SK-N-SH (cell line): ENCODE data around the gene NIT2. TPM values are rescaled to one million over a fixed set of nuclear protein-coding genes. Genes with fewer than 3 reads are reported as not detected.

Experiments
- CTCF ChIA-PET: fragments of 300-600, 350-600 bp; formaldehyde crosslinking; extraction: SDS; loops from one replicate; lab custom pipeline; 2021; lab: Yijun Ruan, JAX
- POLR2A ChIA-PET: fragments of 350-600 bp; sonication (Branson Sonifier 250); formaldehyde crosslinking; extraction: SDS; loops from one replicate; lab custom pipeline; 2020; ENCODE audit warnings: antibody characterized with exemption, inconsistent platforms; lab: Yijun Ruan, JAX
- DNase-seq: peaks from one replicate; pipeline ENCODE4 v3.0.0; 2012
- H2AFZ ChIP-seq: fragments of 200-600 bp; sonication (generic); 2 replicates; pipeline ENCODE4 v1.8.1; 2016; ENCODE audit warnings: antibody characterized with exemption, mild to moderate bottlenecking, low read depth
- H3F3A ChIP-seq: fragments of 200-600 bp; sonication (generic); replicated peaks from 2 replicates; pipeline ENCODE3; 2016; ENCODE audit warnings: antibody characterized with exemption, mild to moderate bottlenecking; ENCODE audit not compliant: insufficient read depth
- H3K27ac ChIP-seq, 2 experiments: fragments of 200-500 bp in 1 of 2; fragments of 200-600 bp in 1 of 2; sonication (Bioruptor generic) in 1 of 2; sonication (generic), shearing (Covaris generic) in 1 of 2; 2 replicates each; pipeline versions ENCODE4 v1.5.1 to v1.6.1; 2014 to 2016; ENCODE audit warnings: low read depth in 2 of 2, inconsistent platforms in 1 of 2, low read length in 1 of 2, mild to moderate bottlenecking in 1 of 2, mixed read lengths in 1 of 2
- H3K27me3 ChIP-seq: fragments of 200-600 bp; sonication (generic), shearing (Covaris generic); 2 replicates; pipeline ENCODE4 v1.6.1; 2016; ENCODE audit warnings: mixed run types; ENCODE audit not compliant: insufficient read depth
- H3K36me3 ChIP-seq, 2 experiments: fragments of 200-500 bp in 1 of 2; fragments of 200-600 bp in 1 of 2; sonication (Bioruptor generic) in 1 of 2; sonication (generic) in 1 of 2; replicated peaks in 1 of 2; 2 replicates each; pipeline versions ENCODE3 to v1.5.1; 2014 to 2016; ENCODE audit warnings: low read length in 1 of 2, mild to moderate bottlenecking in 1 of 2; ENCODE audit not compliant: insufficient read depth in 2 of 2, control insufficient read depth in 1 of 2
- H3K4me1 ChIP-seq, 2 experiments: fragments of 200-500 bp in 1 of 2; fragments of 200-600 bp in 1 of 2; sonication (Bioruptor generic) in 1 of 2; sonication (generic), shearing (Covaris generic) in 1 of 2; 2 replicates each; pipeline versions ENCODE4 v1.5.1 to v1.6.1; 2014 to 2016; ENCODE audit warnings: low read depth in 1 of 2, low read length in 1 of 2, mixed run types in 1 of 2; ENCODE audit not compliant: insufficient read depth in 2 of 2, control insufficient read depth in 1 of 2
- H3K4me2 ChIP-seq: fragments of 200-600 bp; sonication (generic), shearing (Covaris generic); 2 replicates; pipeline ENCODE4 v1.6.1; 2017; ENCODE audit warnings: mixed run types
- H3K4me3 ChIP-seq, 2 experiments: fragments of 200-500 bp in 1 of 2; fragments of 200-600 bp in 1 of 2; sonication (Bioruptor generic) in 1 of 2; sonication (generic), shearing (Covaris generic) in 1 of 2; 2 replicates each; pipeline versions ENCODE4 v1.5.1 to v1.8.1; 2014 to 2016; ENCODE audit warnings: low read depth in 2 of 2, inconsistent platforms in 1 of 2, low read length in 1 of 2, mild to moderate bottlenecking in 1 of 2, mixed read lengths in 1 of 2, moderate library complexity in 1 of 2
- H3K79me2 ChIP-seq: fragments of 200-600 bp; sonication (generic); 2 replicates; pipeline ENCODE4 v1.8.1; 2017; ENCODE audit warnings: mild to moderate bottlenecking; ENCODE audit not compliant: insufficient read depth
- H3K9ac ChIP-seq: fragments of 200-600 bp; sonication (generic); 2 replicates; pipeline ENCODE4 v1.6.1; 2017; ENCODE audit warnings: mixed run types
- H3K9me2 ChIP-seq: fragments of 200-600 bp; sonication (generic); 2 replicates; pipeline ENCODE4 v1.6.1; 2017; ENCODE audit warnings: mixed run types
- H3K9me3 ChIP-seq: fragments of 200-600 bp; sonication (generic); 2 replicates; pipeline ENCODE4 v1.6.1; 2017; ENCODE audit warnings: mixed run types, mild to moderate bottlenecking, moderate library complexity
- H4K20me1 ChIP-seq: fragments of 200-600 bp; sonication (generic); 2 replicates; pipeline ENCODE4 v1.6.1; 2017; ENCODE audit warnings: mild to moderate bottlenecking, mixed run types; ENCODE audit not compliant: insufficient read depth
- EP300 ChIP-seq, 2 experiments: IDR thresholded peaks; 2 replicates each; pipeline versions ENCODE4 v1.4.0 to v1.6.1; 2012; ENCODE audit warnings: borderline replicate concordance in 1 of 2, low read depth in 1 of 2, low read length in 1 of 2
- EZH2phosphoT487 ChIP-seq: fragments of 200-600 bp; sonication (generic); IDR thresholded peaks from 2 replicates; pipeline ENCODE4 v1.6.1; 2017; ENCODE audit warnings: low read depth, mixed run types, mild to moderate bottlenecking, antibody characterized with exemption, moderate library complexity, borderline replicate concordance
- FOXJ3 ChIP-seq: sonication (generic); formaldehyde crosslinking; IDR thresholded peaks from 2 replicates; pipeline ENCODE4 v1.5.1; 2020; ENCODE audit warnings: mild to moderate bottlenecking, missing genetic modification reagents
- GATA2 ChIP-seq: sonication (generic); formaldehyde crosslinking; IDR thresholded peaks from 2 replicates; pipeline ENCODE4 v1.5.0; 2020; ENCODE audit warnings: mild to moderate bottlenecking, missing genetic modification reagents
- JUND ChIP-seq: IDR thresholded peaks from 2 replicates; pipeline ENCODE4 v1.4.0; 2012
- MAX ChIP-seq: IDR thresholded peaks from 2 replicates; pipeline ENCODE4 v1.4.0; 2012; ENCODE audit warnings: low read depth
- NFIC ChIP-seq: IDR thresholded peaks from 2 replicates; pipeline ENCODE4 v1.4.0; 2012; ENCODE audit warnings: borderline replicate concordance
- PBX3 ChIP-seq: IDR thresholded peaks from 2 replicates; pipeline ENCODE4; 2012
- RCOR1 ChIP-seq: fragments of 150-350 bp; IDR thresholded peaks from 2 replicates; pipeline ENCODE4 v1.6.1; 2017; ENCODE audit warnings: antibody characterized with exemption, low read length
- RFX5 ChIP-seq: IDR thresholded peaks from 2 replicates; pipeline ENCODE4 v1.6.1; 2012; ENCODE audit warnings: mild to moderate bottlenecking, improper control_type of control experiment, low read length
- RXRA ChIP-seq: IDR thresholded peaks from 2 replicates; pipeline ENCODE4 v1.4.0; 2012; ENCODE audit warnings: low read depth, mild to moderate bottlenecking, borderline replicate concordance
- SIN3A ChIP-seq: IDR thresholded peaks from 2 replicates; pipeline ENCODE4 v1.6.1; 2012; ENCODE audit warnings: low read depth, mild to moderate bottlenecking, low read length, moderate library complexity, borderline replicate concordance
- TEAD4 ChIP-seq: IDR thresholded peaks from 2 replicates; pipeline ENCODE4 v1.4.0; 2012; ENCODE audit warnings: mild to moderate bottlenecking, borderline replicate concordance; ENCODE audit not compliant: insufficient read depth
- ZBTB33 ChIP-seq: IDR thresholded peaks from 2 replicates; pipeline ENCODE4 v1.4.0; 2012; ENCODE audit warnings: low read depth, borderline replicate concordance
- WGBS: methylation state at CpG from one replicate; pipeline ENCODE4 v1.1.6; 2017; ENCODE audit warnings: low lambda C conversion rate; 5-methylcytosine and 5-hydroxymethylcytosine counted together
- polyA plus RNA-seq, 3 experiments: library from polyadenylated mRNA; depleted of rRNA; stranded (reverse); fragments of >200 nt; gene quantifications; 2 replicates each; pipeline ENCODE4 v1.2.3, GENCODE V29; 2012
- TF ChIP-seq, protein P1 (sequence below): fragments of 150-350 bp; IDR thresholded peaks from 2 replicates; pipeline ENCODE4 v1.6.1; 2016; ENCODE audit warnings: mild to moderate bottlenecking, low read depth, low read length

NIT2 gene
- polyA plus RNA-seq, 1 of the 3 experiments (the other 2 are of a cell fraction): 28.6 TPM

GRCh38 chr3:100389025-100389424 lies 54.5 kb downstream of the NIT2 start:
- no peak overlapping the region for H2AFZ ChIP-seq
- POLR2A ChIA-PET: no interaction called here
- no peak for DNase-seq
- peaks cover 99% of the 10 kb centered on the region for H3K79me2 ChIP-seq
- TF ChIP-seq RXRA: no peak
- no peak for TF ChIP-seq RFX5
- no peak for TF ChIP-seq TEAD4
- TF ChIP-seq, all 33 proteins: peak for 0
- H3F3A ChIP-seq: peaks cover 14% of the 10 kb centered on the region
- H3K36me3 ChIP-seq: peaks cover 30 to 46% of the 10 kb centered on the region in 2 experiments
- no peak overlapping the region for H3K4me2 ChIP-seq
- H3K4me1 ChIP-seq: peaks cover 3 to 22% of the 10 kb centered on the region in 2 experiments; a peak in 3 of 4 replicates
- H3K4me3 ChIP-seq: no peak overlapping the region
- WGBS: 97% methylated on average over 1 of the region's 1 CpG
- no peaks in the 10 kb centered on the region for H3K9me2 ChIP-seq
- CTCF ChIA-PET: no interaction called here
- no peak overlapping the region for H3K27ac ChIP-seq
- H3K9ac ChIP-seq: no peak overlapping the region
- H4K20me1 ChIP-seq: peaks cover 17% of the 10 kb centered on the region
- H3K9me3 ChIP-seq: peaks cover 7% of the 10 kb centered on the region; the same call in 1 of the 2 replicates
- no peaks in the 10 kb centered on the region for H3K27me3 ChIP-seq

- CTCF ChIA-PET: no interaction called here
Measured at GRCh38 chr3:100395679-100396431, 61.3 kb downstream of the NIT2 start.

GRCh38 chr3:100396967-100397366 lies 62.4 kb downstream of the NIT2 start:
- Histone ChIP-seq H4K20me1 (peaks cover 65% of the 10 kb centered on the region), H3K27me3 (no peaks in the 10 kb centered on the region), H3K36me3 (no peaks in the 10 kb centered on the region), H3K79me2 (peaks cover 92% of the 10 kb centered on the region), H3K9me3 (no peaks in the 10 kb centered on the region), H3K4me2 (no peak overlapping the region), H3K9me2 (no peaks in the 10 kb centered on the region), H3K4me3 (no peak overlapping the region), H3F3A (peaks cover 3% of the 10 kb centered on the region), H2AFZ (no peak overlapping the region), H3K4me1 (peaks cover 0 to 9% of the 10 kb centered on the region in 2 experiments; a peak in 3 of 4 replicates), H3K27ac (no peak overlapping the region), H3K9ac (no peak overlapping the region)
- CTCF ChIA-PET: no interaction called here
- no peak for DNase-seq
- POLR2A ChIA-PET: no interaction called here
- 91% methylated on average over 2 of the region's 2 CpGs for whole genome bisulfite sequencing
- TF ChIP-seq ZBTB33: no peak
- no peak for TF ChIP-seq RCOR1
- no peak for TF ChIP-seq NFIC
- TF ChIP-seq PBX3: no peak
- no peak for TF ChIP-seq EZH2phosphoT487
- no peak for TF ChIP-seq EP300 (IDR thresholded peaks at IDR 0.05; ENCODE audit: borderline replicate concordance in 1 of 2, low read depth in 1 of 2, low read length in 1 of 2)
- no peak for TF ChIP-seq TEAD4
- no peak for TF ChIP-seq GATA2 (CRISPR knock-in tag)

More at GRCh38 chr3:100395679-100396431, 61.3 kb downstream of the NIT2 start:
- Histone ChIP-seq H3K36me3 (no peaks in the 10 kb centered on the region), H3K4me1 (peaks cover 0 to 9% of the 10 kb centered on the region in 2 experiments; a peak in 3 of 4 replicates), H3K4me2 (no peak overlapping the region), H3K27ac (no peak overlapping the region), H2AFZ (no peak overlapping the region), H3K9me3 (no peaks in the 10 kb centered on the region), H3K27me3 (no peaks in the 10 kb centered on the region), H4K20me1 (peaks cover 65% of the 10 kb centered on the region), H3K9me2 (no peaks in the 10 kb centered on the region), H3K79me2 (peaks cover 100% of the 10 kb centered on the region), H3K4me3 (no peak overlapping the region), H3K9ac (no peak overlapping the region), H3F3A (no peaks in the 10 kb centered on the region)
- no peak for DNase-seq
- POLR2A ChIA-PET: no interaction called here
- WGBS: 76% methylated on average over 2 of the region's 2 CpGs
- TF ChIP-seq MAX: no peak
- TF ChIP-seq JUND: no peak
- TF ChIP-seq, protein P1, sequence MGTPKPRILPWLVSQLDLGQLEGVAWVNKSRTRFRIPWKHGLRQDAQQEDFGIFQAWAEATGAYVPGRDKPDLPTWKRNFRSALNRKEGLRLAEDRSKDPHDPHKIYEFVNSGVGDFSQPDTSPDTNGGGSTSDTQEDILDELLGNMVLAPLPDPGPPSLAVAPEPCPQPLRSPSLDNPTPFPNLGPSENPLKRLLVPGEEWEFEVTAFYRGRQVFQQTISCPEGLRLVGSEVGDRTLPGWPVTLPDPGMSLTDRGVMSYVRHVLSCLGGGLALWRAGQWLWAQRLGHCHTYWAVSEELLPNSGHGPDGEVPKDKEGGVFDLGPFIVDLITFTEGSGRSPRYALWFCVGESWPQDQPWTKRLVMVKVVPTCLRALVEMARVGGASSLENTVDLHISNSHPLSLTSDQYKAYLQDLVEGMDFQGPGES: no peak
- no peak for TF ChIP-seq SIN3A
- no peak for TF ChIP-seq FOXJ3 (CRISPR knock-in tag)
